NB4 (cell line): Measurements from ENCODE around the gene SH3PXD2B.

Experiments used
- DNase-seq: peaks from one replicate; pipeline ENCODE4 v3.0.0; 2010; ENCODE audit warnings: low read depth
- H3K4me3 ChIP-seq: one replicate; pipeline ENCODE4 v1.5.1; 2011; ENCODE audit warnings: mild to moderate bottlenecking, low read depth, low read length, moderate library complexity
- MYC ChIP-seq: IDR thresholded peaks from 2 replicates; pipeline ENCODE4 v1.6.1; 2011; ENCODE audit warnings: low read depth, low read length
- POLR2A ChIP-seq: IDR thresholded peaks from 2 replicates; pipeline ENCODE4 v1.6.1; 2011; ENCODE audit warnings: mild to moderate bottlenecking; ENCODE audit not compliant: insufficient read length; ENCODE audit errors: extremely low read depth
- TF ChIP-seq, protein P1 (sequence below): IDR thresholded peaks from 2 replicates; pipeline ENCODE4 v1.6.1; 2011; ENCODE audit warnings: low read depth, low read length
- TF ChIP-seq, protein P2 (sequence below): IDR thresholded peaks from one replicate; pipeline ENCODE4 v1.5.1; 2012; ENCODE audit warnings: low read depth, low read length

The SH3PXD2B gene

DNA sequence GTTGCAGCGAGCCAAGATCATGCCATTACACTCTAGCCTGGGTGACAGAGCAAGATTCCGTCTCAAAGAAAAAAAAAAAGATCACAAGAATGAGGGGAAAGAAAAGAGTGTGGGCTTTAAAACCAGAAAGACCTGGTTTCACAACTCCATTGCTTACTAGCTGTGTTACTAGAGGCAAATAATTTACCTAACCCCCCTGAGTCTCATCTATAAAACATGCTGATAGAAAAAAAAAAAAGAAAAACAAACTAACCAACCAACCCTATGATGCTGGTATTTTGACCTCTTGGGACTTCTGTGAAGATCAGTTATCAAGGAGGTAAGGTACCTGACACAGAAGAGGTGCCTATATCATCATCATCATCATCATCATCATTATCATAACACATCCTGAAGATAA lies 110.6 kb downstream of the SH3PXD2B start:
- DNase-seq: no peak
- H3K4me3 ChIP-seq: no peak overlapping the region
- TF ChIP-seq, protein P1, sequence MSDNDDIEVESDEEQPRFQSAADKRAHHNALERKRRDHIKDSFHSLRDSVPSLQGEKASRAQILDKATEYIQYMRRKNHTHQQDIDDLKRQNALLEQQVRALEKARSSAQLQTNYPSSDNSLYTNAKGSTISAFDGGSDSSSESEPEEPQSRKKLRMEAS: no peak
- TF ChIP-seq MYC (no peak), POLR2A (no peak)
- TF ChIP-seq, protein P2, sequence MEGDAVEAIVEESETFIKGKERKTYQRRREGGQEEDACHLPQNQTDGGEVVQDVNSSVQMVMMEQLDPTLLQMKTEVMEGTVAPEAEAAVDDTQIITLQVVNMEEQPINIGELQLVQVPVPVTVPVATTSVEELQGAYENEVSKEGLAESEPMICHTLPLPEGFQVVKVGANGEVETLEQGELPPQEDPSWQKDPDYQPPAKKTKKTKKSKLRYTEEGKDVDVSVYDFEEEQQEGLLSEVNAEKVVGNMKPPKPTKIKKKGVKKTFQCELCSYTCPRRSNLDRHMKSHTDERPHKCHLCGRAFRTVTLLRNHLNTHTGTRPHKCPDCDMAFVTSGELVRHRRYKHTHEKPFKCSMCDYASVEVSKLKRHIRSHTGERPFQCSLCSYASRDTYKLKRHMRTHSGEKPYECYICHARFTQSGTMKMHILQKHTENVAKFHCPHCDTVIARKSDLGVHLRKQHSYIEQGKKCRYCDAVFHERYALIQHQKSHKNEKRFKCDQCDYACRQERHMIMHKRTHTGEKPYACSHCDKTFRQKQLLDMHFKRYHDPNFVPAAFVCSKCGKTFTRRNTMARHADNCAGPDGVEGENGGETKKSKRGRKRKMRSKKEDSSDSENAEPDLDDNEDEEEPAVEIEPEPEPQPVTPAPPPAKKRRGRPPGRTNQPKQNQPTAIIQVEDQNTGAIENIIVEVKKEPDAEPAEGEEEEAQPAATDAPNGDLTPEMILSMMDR: no peak

DNA sequence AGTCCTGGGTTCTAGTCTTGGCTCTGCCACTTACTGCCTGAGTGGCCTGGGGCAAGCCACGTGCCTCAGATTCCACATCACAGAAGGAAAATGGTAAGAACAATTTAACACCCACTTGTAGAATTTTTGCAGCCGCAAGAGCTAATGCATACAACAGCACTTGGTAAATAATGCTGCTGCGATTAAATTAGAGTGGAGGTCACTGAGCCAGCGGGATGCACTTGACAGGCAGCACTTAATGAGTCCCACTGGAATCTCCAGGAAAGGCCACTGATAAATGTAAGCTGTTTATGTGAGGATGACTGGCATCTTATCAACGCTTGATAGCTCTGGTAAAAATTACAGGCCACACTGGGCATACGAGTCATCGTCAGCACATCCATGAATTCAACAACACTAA lies 111.4 kb downstream of the SH3PXD2B start:
- TF ChIP-seq, protein P2: no peak
- TF ChIP-seq MYC (no peak), POLR2A (no peak)
- TF ChIP-seq, protein P1: no peak
- no peak for DNase-seq
- no peak overlapping the region for H3K4me3 ChIP-seq

DNA sequence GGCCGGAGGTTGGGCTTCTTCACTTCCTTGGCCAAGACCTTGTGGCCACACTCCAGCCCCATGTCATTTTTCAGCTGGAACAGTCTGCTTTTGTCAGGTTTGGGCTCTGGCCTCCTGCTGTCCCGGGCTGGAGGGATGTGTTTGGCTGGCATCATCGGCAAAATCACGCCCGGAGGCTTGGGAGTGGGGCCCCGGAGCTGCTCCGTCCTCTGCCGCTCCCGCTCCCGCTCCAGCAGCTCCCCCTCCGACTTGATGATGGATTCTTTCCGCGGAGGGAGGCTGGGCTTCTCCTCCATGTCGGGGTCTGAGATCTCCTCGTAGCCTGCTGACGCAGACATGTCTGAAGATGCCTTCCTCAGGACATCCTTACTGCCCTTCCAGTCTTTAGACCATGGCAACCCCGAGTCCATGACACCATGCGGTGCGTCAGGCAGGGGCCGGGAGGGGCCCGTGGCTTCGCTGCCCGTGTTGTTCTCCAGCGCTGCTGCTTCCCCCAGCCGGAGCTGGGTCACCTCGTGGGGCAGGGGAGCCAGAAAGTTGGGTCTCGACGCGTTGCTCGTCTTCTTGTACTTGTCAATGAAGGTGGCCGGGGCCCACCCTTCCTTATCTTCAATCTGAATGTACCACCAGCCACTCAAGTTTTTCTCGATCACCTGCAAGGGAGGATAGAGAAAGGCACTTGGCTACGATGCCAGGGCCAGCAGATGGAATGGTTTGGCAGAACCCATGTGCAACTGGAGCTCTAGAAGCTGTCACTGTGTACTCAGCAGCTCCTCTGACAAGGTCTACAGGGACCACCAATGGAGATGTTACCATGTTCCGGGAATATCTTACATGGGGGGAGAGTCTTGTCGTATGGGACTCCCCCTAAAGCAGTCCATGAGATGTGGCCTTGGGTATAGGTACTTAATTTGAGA lies 114.8 kb downstream of the SH3PXD2B start:
- TF ChIP-seq, protein P1: no peak
- TF ChIP-seq POLR2A: no peak
- no peak for TF ChIP-seq MYC
- TF ChIP-seq, protein P2: no peak
- no peak for DNase-seq
- H3K4me3 ChIP-seq: no peak overlapping the region

DNA sequence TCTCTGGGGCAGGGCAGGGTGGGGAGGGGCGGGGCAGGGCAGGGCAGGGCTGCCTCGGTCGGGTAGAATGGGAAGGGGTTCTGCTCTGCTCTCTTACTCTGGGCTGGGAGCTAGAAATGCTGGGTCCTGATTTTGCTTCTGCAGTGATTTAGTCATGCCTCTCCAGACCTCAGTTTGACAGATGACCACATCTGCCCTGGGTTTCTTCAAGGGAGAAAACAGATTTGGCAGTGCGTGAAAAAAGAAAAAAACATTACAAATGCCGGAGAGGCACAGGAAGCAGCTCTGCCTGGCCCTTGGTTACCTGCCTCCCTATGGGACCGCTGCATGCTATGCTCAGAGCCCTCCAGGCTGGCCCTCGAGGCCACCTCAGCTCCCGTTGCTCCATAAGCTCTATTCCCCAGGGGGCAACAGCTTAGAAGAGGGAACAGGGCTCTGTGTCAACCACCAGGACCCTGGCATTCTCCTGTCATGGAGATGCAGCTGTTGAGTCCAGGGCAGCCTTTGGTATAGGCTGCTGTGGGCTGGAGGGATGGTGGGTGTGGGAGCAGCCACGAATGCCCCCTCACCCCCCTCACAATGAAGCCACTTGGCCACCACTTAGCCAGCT lies 117.5 kb downstream of the SH3PXD2B start:
- H3K4me3 ChIP-seq: no peak overlapping the region
- DNase-seq: peak; percentile 15
- TF ChIP-seq, protein P2: no peak
- TF ChIP-seq POLR2A (no peak), MYC (no peak)
- TF ChIP-seq, protein P1: no peak

DNA sequence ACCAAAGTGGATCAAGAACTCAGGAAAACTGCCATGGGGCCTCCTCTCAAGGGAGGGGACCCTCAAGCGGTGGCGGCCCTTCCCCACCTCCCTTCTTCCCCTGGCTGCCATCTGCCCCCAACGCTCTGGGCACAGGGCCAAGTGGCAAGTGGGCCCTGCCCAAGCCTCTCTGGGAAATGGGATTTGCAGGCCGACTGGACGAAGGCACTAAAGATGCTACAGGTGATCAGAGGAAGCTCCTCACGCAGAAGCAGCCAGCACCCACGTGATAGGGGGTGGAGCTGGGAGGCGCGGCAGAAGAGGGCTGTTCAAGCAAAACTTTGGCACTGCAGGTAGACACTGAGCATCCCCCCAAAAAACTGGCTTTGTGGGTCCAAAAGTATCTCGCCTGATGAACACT lies 118.1 kb downstream of the SH3PXD2B start:
- H3K4me3 ChIP-seq: no peak overlapping the region
- no peak for TF ChIP-seq MYC
- TF ChIP-seq, protein P2: no peak
- TF ChIP-seq, protein P1: no peak
- no peak for TF ChIP-seq POLR2A
- DNase-seq: no peak
